G401.6 (cell line): ENCODE data around the gene TRIM71.
"Not testable (repeated sequence)": the region's sequence is repeated elsewhere in the genome, so short reads cannot be mapped to it uniquely, and the experiment has no call there.

ENCODE experiments used
- FAIRE-seq: peaks from 2 replicates; lab custom pipeline; 2012; peaks lifted over from hg19 to GRCh38; lab: Jason Lieb, UNC

Gene TRIM71

DNA sequence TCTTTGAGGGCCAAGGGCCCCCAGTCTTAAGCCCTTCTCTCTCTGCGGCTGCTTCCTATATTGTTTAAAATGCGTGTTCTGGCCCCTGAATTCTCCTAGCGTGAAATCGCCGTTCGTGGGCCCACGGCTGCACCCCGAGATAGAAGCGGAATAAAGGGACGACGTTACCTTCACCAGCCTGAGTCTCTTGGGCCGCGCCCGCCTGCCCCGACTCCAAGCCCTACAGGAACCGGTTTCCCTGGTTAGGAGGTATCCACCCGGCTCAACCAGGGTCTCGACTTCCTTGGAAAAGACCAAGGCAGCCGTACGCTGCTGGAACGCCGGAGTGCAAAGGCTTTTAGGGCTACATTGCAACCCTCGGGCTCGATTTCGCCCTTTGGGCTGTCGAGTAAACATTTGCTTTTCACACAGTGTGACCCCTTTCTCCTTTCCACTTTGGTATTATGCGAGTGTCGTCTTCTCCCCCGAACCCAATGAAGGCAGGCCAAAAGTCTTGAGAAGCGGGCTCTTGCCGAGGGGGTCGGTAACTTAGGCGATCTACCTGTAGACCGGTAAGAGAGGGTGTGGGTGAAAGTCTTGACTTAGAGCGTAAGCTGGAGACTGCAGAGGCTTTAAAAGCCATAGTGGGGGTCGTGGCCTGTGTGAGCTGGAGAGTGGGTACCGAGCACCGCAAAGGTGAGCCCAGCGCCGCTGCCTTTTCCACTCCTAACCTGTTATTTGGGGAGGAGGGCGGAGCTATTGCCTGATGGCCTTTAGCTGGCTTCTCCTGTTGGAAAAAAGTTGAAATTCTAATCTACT lies 2.0 kb downstream of the TRIM71 start:
- peak; percentile 86 for FAIRE-seq

GRCh38 chr3:32820430-32820829 lies 2.6 kb downstream of the TRIM71 start:
- FAIRE-seq, result no peak

GRCh38 chr3:32820971-32821685 lies 3.3 kb downstream of the TRIM71 start:
- FAIRE-seq, result no peak

DNA sequence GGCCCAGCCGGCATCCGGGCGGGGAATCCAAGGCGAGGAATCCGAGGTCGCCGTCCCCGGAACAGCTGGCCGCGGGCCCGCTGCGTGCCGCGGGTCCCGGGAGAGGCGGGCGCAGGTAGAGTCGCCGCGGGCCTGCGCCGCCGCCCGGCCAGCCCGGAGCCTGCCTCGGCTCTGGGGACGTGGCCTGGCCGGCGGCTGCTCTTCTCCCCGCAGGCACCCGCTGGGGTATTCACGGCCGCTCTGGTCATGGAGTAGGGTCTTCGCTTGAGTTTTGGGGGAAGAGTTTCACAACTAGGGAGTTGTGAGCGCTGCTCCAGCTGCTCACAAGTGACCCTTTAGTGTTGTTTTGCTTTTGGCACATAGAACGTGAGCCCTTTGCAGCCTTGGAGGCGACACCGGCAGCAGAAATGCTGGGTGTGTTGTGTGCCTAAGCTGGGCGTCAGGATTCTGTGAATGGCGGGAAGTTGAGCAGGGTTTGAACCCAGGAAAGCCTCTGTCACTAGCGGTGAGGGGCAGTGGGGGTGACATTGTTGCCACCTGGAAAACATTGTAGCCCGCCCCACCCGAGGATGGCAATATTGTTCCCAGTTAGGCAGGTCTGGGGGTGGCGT lies 4.0 kb downstream of the TRIM71 start:
- no peak for FAIRE-seq

DNA sequence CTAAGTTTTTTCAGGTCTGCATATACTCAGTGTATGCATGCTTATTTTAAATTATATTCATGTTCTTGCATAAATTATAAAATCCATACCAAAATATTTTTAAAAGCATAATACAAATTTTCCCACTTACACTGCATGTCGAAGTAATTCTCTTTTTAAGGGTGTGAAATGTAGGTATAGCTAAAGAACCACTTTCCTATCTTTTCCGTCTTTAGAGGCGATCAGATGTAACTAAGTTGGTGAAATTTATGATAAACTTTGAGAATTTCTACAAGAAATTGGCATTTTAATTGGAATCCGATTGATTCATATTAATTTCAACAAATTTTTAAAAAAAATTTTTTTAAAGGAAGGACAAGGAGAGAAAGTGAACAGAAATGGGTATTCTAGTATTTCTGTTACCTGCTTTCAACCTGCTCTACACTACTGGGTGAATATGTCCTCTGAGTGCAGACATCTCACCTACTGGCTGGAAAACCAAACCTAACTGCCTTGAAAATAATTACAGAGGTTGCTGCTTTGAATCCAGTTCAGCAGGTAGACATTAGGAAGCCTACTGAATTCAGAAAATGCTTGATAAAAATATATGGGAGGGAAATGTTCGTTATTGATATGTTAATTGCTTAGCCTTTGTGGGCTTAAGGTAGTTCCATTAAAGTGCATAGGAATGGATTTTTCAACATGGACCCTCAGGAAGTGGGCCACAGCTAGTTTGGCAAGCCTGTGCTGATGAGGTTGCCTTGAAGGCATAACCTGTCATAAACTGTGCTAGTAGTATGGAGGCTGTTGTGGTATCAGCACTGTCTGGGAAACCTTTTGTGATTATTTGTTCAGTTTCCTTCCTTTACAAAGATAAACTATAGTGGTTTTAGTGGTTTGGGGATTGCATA lies 5.1 kb downstream of the TRIM71 start:
- peak; percentile 61 for FAIRE-seq

- not testable (repeated sequence) for FAIRE-seq
These were observed 5.9 kb downstream of the TRIM71 start for GRCh38 chr3:32823641-32824184.

DNA sequence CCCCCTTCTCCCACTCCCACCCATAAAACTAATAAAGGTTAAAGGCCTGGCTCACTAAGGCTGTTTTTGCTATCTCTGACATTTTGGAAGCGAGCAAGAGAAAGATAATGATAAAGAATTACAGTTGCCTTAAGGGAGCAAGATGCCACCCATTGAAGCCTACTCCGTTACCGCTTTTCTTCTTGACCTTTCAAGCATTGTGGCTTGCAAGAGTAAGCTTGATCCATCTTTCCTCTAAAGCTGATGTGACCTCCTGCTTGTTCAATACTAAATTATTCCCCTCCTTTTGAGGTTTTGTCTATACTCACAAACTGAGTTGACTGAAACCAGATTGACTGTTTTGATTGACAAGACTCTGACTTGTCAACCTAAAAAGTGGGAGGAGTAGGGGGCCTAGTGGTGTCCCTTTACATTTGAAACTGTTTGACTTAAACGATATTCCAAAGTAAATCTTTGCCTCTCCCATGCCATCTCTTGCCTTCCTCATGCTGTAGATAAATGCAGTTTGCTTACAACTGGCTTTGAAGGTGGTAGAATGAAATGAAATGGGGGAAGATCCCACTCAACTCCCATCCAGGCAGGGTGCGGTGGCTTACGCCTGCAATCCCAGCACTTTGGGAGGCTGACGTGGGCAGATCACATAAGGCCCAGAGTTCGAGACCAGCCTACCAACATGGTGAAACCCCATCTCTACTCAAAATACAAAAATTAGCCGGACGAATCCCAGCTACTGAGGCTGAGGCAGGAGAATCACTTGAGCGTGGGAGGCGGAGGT lies 8.0 kb downstream of the TRIM71 start:
- FAIRE-seq, result no peak

GRCh38 chr3:32831062-32831461 lies 13.3 kb downstream of the TRIM71 start:
- no peak for FAIRE-seq

- FAIRE-seq, result no peak
These were observed 14.0 kb downstream of the TRIM71 start for GRCh38 chr3:32831791-32832190.

DNA sequence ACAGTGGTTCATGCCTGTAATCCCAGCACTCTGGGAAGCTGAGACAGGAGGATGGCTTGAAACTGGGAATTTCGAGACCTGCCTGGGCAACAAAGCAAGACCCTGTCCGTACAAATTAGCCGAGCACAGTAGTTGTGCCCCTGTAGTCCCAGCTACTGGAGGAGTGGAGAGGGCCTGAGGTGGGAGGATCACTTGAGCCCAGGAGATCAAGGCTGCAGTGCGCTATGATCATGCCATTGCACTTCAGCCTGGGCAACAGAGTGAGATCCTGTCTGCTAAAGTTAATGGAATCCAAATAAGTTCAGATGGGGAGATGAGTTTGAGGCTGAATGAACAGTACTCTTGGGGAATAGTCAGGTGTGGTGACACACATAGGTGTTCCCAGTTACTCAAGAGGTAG lies 14.4 kb downstream of the TRIM71 start:
- FAIRE-seq, result no peak

- no peak for FAIRE-seq
These were observed 17.2 kb downstream of the TRIM71 start for GRCh38 chr3:32835049-32835371.

GRCh38 chr3:32835961-32836360 lies 18.2 kb downstream of the TRIM71 start:
- no peak for FAIRE-seq

GRCh38 chr3:32836601-32837000 lies 18.8 kb downstream of the TRIM71 start:
- FAIRE-seq, result no peak

DNA sequence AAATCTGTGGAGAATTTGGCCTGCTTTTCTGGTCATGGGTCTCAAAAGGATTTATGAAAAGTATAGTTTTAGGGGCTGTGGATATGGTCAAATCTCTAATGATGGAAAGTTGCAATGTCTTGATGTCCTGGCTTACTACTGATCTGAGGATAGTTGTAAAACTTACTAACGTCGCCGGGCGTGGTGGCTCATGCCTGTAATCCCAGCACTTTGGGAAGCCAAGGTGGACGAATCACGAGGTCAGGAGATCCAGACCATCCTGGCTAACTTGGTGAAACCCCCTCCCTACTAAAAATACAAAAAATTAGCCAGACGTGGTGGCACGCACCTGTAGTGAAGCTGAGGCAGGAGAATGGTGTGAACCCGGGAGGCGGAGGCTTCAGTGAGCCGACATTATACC lies 19.6 kb downstream of the TRIM71 start:
- FAIRE-seq, result no peak

DNA sequence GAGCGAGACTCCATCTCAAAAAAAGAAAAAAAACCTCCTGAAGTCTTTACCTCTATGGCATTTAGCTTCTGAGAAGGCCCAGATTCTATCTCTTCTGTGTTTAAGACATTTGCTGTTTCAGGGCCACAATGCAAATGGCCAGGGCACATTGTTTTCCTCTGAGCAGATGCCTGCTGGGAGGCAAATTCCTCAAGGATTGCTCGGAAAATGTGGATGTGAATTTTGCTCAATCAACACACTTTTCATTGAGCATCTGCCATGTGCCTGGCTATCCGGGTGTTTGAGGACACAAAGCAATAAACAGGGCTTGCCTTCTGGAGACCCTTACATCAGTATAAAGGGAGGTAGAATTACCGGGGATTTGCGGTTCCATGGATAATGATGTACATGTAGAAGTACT lies 20.0 kb downstream of the TRIM71 start:
- FAIRE-seq, result peak; percentile 63

GRCh38 chr3:32839714-32840085 lies 21.9 kb downstream of the TRIM71 start:
- no peak for FAIRE-seq

- FAIRE-seq, result peak; percentile 37
These were observed 22.5 kb downstream of the TRIM71 start for GRCh38 chr3:32840086-32840841.

DNA sequence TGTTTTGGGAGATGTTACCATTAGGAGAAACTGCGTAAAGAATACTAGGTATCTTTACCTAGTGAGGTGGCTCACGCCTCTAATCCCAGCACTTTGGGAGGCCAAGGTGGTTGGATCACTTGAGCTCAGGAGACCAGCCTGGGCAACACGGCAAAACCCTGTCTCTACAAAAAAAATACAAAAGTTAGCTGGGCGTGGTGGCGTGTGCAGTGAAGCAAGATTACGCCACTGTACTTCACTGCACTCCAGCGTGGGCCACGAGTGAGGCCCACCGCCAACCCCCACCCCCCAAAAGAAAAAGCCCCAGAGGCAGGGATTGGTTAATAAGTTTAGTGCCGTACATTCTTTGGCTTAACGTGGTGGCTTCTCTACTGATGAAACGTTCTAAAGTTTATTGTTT lies 23.5 kb downstream of the TRIM71 start:
- no peak for FAIRE-seq

GRCh38 chr3:32841867-32842470 lies 24.2 kb downstream of the TRIM71 start:
- FAIRE-seq, result no peak

GRCh38 chr3:32842531-32842931 lies 24.7 kb downstream of the TRIM71 start:
- FAIRE-seq, result no peak
